Measurements from ENCODE around the gene RPS6KA5.

DNA sequence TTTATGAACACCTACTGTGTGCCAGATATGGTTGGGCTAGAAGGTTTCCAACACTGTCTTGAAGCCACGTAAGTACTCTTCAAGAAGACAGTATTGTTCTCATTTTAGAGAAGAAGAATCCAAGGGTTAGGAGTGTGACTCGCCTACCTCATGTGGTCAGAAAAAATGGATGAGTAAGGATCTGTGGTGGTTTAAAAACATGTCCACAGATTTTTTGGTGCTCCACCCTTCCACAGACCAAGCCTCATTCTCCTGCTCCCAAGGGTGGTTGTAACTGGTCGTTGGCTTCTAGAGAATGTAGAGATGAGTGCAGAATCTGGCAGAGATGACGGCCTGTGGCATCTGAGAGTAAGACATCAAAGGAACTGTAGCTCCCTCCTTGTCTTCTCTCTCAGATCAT, 213.9 kb downstream of the RPS6KA5 start:
- TF ChIP-seq NBN (IDR thresholded peaks at IDR 0.05; ENCODE audit: low read depth) (no peak), CEBPB (tag; IDR thresholded peaks at IDR 0.05) (no peak), POLR2A (conservative IDR thresholded peaks at IDR 0.05) (no peak), ZNF280B (CRISPR knock-in tag; IDR thresholded peaks at IDR 0.05) (no peak), RAD21 (CRISPR knock-in tag; conservative IDR thresholded peaks at IDR 0.05 in 1 of 2, IDR thresholded peaks at IDR 0.05 in 1 of 2) (no peak), KDM5B (IDR thresholded peaks at IDR 0.05; ENCODE audit: insufficient replicate concordance, low read depth, low read length) (no peak), SIN3A (IDR thresholded peaks at IDR 0.05; ENCODE audit: borderline replicate concordance in 2 of 2, control insufficient read depth in 1 of 2, low read depth in 2 of 2, low read length in 2 of 2) (no peak), TAF1 (IDR thresholded peaks at IDR 0.05; ENCODE audit: control insufficient read depth, extremely low read depth, insufficient read depth, low read length, severe bottlenecking) (no peak), MAFF (IDR thresholded peaks at IDR 0.05; ENCODE audit: low read length) (no peak), RFX5 (IDR thresholded peaks at IDR 0.05; ENCODE audit: low read depth, low read length) (no peak), RB1 (IDR thresholded peaks at IDR 0.05; ENCODE audit: low read depth) (no peak), ATF7 (IDR thresholded peaks at IDR 0.05) (no peak)
- TF ChIP-seq, protein P1, sequence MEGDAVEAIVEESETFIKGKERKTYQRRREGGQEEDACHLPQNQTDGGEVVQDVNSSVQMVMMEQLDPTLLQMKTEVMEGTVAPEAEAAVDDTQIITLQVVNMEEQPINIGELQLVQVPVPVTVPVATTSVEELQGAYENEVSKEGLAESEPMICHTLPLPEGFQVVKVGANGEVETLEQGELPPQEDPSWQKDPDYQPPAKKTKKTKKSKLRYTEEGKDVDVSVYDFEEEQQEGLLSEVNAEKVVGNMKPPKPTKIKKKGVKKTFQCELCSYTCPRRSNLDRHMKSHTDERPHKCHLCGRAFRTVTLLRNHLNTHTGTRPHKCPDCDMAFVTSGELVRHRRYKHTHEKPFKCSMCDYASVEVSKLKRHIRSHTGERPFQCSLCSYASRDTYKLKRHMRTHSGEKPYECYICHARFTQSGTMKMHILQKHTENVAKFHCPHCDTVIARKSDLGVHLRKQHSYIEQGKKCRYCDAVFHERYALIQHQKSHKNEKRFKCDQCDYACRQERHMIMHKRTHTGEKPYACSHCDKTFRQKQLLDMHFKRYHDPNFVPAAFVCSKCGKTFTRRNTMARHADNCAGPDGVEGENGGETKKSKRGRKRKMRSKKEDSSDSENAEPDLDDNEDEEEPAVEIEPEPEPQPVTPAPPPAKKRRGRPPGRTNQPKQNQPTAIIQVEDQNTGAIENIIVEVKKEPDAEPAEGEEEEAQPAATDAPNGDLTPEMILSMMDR (IDR thresholded peaks at IDR 0.05 in 2 of 3, conservative IDR thresholded peaks at IDR 0.05 in 1 of 3; ENCODE audit: insufficient read depth in 2 of 3, low read depth in 1 of 3, low read length in 3 of 3) = no peak
- TF ChIP-seq, protein P2, sequence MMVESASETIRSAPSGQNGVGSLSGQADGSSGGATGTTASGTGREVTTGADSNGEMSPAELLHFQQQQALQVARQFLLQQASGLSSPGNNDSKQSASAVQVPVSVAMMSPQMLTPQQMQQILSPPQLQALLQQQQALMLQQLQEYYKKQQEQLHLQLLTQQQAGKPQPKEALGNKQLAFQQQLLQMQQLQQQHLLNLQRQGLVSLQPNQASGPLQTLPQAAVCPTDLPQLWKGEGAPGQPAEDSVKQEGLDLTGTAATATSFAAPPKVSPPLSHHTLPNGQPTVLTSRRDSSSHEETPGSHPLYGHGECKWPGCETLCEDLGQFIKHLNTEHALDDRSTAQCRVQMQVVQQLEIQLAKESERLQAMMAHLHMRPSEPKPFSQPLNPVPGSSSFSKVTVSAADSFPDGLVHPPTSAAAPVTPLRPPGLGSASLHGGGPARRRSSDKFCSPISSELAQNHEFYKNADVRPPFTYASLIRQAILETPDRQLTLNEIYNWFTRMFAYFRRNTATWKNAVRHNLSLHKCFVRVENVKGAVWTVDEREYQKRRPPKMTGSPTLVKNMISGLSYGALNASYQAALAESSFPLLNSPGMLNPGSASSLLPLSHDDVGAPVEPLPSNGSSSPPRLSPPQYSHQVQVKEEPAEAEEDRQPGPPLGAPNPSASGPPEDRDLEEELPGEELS (CRISPR knock-in tag; IDR thresholded peaks at IDR 0.05; ENCODE audit: borderline replicate concordance) = no peak
